Stimulated activated CD4-positive, alpha-beta T cell treated with anti-CD3 and anti-CD28 coated beads, Interleukin-4, amount 100 ng/mL, for 48 hours (primary cell): Measurements from ENCODE around the gene NABP1.
A peak's percentile ranks its signal among the peaks of the same experiment; 100 is the strongest.
"Not testable (repeated sequence)": the region's sequence is repeated elsewhere in the genome, so short reads cannot be mapped to it uniquely, and the experiment has no call there.

Experiments
- DNase-seq, 2 donors: peaks; one replicate each; pipeline ENCODE4 v3.0.0-alpha.2; 2020; ENCODE audit warnings: low read depth in 2 of 2

The NABP1 gene, protein sequence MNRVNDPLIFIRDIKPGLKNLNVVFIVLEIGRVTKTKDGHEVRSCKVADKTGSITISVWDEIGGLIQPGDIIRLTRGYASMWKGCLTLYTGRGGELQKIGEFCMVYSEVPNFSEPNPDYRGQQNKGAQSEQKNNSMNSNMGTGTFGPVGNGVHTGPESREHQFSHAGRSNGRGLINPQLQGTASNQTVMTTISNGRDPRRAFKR

DNA sequence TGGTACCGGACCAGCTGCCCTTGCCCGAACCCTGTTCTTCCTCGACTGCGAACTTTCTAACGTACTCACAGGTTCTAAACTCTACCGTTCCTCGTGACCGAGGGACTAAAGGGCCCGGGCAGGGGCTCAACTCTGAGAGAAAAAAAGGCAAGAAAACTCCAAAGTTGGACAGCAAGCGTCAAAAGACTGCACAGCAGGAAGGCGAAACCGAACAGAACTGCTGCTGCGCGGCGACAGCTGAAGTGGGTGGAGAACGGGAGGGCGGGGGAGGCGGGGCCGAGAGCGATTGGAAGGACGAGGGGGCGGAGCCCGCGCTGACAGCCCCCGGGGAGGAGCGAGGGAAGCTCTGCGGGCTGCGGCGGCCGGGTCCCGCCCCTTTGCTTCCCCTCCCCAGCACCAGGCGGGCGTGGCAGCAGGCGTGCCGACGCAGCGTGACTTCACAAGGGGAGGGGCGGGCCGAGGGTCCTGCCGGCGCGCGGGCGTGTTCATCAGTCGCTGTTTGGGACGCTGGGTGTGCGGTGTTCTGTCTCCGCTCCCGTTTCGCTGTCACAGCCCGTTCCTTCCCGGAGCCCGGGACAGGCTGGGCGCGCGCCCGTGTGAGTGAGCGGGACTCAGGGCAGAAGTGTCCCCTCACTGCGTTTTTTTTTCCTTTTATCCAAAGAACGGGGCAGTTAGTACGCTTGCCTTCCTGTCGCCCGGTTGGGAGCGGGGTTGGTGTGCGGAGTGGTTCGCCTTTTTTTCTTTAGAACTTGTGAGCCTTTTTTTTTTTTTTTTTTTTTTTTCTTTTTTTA, at the start of gene NABP1:
Gene NABP1, plus strand, starts transcription at position 491 of the 791 bp plus-strand sequence. CDS start 479 bp downstream, outside the sequence.
- DNase-seq: peak; percentile 98

DNA sequence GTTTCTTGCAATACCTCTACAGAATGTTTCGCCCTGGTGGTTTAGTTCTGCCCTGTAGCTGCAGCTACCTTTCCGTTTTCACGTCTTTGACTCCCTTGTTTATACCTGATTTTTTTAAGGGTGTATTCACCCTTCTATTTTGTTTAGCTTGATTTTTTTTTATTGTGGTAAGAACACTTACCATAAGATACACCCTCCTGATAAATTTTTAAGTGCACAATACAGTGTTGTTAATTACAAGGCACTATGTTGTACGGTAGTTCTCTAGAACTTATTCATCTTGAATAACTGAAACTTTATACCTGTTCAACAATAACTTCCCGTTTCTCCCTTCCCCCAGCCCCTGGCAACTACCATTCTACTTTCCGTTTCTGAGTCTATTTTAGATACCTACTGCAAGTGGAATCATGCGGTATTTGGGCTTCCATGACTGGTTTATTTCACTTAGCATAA, 48.9 kb upstream of the NABP1 start:
- no peak for DNase-seq

DNA sequence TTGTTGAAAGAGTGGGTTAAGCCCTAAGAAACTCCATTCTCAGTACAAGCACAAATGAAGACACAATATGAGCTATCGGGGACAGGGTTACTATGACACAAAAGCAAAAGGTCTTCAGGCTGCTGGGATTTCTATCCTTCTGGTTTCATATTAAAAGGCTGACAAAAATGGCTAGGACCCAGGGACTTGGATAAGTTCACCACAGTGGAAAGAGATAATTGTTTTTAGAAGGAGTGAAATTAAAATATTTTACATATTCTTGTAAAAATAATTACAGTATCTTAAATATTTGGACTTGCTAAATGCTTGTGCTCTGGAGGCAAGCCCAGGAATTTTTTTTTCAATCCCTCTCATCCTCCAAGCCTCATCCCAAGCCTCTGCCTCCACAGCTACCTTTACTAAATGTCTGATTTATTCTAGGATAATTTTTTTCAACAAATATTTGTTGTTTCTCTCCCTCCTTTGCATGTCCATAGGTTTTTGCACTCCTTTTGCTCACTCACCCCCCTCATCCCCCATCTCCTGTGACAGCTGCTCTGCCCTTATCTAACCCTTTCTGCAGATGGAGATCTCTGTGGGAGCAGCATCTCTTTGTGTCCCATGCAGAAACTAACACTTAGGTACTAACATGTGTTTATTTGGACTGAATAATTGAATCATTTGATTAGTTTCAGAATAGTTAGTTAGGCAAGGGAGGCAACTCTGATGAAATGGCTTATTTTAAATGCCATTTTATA, 47.8 kb upstream of the NABP1 start:
- DNase-seq: no peak

DNA sequence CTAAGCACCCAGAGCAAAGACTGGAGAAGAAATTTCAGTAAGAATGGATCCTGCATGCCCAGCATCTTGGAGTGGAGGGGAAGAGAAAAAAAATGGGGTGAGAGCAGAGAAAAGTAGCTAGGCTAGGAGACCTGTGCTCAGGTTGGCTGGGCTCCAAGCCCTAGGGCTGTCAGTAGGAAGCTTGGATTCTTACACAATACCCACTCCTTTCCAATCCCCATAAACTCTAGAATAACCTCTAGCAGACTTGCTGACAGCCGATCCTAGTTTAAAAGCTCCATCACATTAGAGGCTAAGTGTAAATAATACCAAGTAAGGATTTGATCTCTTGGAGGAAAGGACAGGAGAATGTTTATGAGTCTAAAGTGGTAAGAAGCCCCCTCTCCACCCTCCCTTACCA, 46.2 kb upstream of the NABP1 start:
- no peak for DNase-seq

DNA sequence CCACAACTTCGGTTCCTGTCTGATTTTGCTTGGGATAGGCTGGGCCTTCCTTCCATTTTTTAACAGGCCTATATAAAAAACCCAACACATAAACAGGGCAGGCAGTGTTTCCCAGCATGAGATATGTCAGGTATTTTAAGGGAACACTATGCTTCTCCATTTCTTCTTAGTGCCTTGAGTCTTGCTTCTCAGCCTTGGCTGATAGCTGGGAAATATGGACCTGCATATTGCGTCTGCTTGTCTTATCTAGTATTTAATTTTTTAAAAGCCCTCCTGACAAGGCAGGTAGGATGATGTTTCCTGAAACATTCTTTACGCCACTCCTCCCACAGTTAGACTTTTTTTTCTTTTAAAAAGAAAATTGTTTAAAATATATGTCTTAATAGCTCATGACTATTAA, 45.5 kb upstream of the NABP1 start:
- DNase-seq: no peak

- no peak for DNase-seq
Measured at GRCh38 chr2:191634791-191635190, 43.1 kb upstream of the NABP1 start.

GRCh38 chr2:191635333-191636234, 42.4 kb upstream of the NABP1 start:
- no peak for DNase-seq

GRCh38 chr2:191636235-191636543, 41.7 kb upstream of the NABP1 start:
- no peak for DNase-seq

GRCh38 chr2:191636586-191636985, 41.4 kb upstream of the NABP1 start:
- DNase-seq: no peak

DNA sequence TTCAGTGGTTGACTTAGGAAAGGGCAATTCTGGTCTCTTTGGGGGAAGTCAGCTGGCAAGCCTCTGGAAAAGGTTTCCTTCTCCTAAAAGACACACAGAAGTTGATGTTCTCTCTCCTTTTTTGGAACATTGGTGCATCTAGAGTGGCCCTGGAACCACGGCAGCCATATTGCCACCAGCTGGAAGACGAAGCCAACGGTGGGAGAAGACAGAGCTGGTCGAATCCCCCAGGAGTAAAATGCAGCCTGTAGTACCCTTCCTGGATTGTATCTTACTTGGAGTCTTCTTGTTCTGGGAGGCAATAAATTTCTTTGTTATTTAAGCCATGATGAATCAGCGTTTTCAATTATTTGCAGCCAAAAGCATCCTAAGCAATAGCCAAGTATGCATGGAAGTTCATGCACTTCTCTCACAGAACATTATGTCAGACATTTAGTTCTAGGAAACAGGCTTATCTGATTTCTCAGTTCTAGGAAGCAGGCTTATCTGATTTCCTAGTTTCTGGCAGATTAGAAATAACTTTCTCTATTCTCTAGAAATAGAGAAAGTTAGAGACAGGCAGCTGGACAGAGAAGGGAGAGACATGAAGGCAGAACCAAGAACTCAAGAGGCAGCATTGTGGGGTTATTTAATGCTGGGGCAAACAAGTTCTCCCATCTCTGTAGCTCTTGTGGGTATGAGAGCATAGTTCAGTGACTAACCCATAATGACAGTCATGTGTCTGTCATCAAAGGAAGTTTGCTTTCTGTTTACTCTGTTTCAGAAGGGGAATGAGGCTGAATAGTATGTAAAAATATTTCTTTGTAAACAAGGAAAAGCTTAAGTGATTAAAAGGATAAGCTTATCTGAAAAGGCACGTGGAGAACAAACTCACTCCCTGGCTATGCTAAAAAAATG, 40.5 kb upstream of the NABP1 start:
- DNase-seq: no peak

DNA sequence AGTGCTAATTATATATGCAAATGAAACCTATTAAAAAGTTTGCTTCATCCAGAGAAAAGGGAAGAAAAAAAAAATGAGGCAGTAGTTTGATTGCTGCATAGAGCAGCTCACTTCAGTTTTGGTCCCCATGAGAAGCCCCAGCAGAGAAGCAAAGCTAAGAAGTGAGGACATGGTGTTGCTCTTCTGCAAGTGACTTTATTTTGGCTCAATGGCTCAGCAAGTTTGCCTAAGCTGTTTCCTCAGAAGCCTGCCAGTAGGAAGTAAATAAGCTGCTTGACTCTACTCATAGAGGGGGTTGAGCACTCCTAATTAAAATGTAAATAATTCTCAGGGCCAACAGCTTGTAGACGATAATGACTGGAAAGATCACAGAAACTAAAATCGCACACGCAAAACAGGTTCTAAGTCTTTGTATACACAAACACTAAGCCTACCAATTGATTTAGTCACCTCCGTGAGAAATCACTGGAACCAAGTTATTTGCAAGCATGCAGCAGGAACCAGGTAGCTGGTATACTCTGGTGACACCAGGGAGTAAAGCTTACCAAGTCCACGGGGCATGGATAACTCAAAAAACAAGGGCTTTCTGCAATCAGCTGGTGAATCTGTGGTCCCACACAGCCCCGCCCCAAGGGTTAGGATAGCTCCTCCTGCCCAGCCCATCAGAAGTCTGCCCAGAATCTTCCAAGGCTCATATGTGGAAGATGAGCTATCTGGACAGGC, 39.7 kb upstream of the NABP1 start:
- no peak for DNase-seq

DNA sequence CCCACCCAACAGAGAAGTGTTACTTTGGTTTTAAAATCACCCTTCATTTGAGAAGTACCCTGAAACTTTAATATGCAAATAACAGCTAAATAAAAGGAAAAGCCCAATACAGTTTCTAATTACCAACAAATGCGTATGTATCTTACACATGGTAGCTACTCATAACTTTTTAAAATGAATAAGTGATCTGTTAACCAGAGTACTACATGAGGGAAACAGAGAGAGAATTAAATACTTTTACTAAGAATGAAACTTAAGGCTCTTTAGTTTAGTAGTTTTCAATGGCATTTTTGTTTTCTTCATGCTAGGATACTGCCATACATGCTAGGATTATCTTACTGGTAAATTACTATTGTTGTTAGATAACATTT, 39.1 kb upstream of the NABP1 start:
- no peak for DNase-seq

DNA sequence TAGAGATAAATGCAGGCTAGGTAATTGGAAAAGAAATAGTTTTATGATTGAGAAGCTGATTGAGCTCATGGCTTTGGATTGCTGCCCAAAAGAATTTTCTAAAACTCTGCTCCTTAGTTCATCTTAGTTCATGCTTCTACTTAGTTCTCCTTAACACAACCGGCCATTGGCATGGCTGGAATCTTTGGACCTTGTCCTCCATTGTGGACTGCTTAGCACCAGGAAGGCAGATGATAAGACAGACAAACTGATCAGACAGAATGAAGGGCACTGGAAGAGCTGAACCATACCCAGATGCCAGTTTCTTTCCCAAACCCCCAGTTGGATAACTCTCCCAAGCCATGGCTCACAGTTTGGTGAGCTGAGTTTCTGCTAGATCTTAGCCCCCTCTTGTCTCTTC, 36.3 kb upstream of the NABP1 start:
- no peak for DNase-seq

GRCh38 chr2:191642541-191642940, 35.4 kb upstream of the NABP1 start:
- DNase-seq: no peak

DNA sequence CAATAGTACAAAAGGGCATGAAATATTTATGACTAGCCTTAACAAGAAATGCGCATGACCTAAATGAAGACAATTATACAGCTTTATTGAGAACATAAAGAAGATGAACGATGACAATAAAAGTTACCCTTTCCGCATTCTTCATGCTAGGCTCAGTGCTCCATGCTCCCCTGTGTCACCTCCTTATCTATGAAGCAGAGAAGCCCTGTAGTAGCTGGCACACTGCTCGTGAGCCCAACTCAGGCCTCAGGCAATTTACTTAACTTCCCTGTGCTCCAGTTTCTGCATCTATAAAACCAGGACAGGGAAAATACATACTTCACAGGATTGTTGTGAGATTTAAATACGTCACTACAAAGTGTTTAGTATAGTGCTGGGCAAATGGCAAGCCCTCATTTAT, 34.5 kb upstream of the NABP1 start:
- no peak for DNase-seq

DNA sequence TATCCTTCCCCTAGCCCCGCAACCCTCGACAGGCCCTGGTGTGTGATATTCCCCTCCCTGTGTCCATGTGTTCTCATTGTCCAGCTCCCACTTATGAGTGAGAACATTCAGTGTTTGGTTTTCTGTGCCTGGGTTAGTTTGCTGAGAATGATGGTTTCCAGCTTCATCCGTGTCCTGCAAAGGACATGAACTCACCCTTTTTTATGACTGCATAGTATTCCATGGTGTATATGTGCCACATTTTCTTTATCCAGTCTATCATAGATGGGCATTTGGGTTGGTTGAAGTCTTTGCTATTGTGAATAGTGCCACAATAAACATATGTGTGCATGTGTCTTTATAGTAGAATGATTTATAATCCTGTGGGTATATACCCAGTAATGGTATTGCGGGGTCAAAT, 33.3 kb upstream of the NABP1 start:
- not testable (repeated sequence) for DNase-seq

DNA sequence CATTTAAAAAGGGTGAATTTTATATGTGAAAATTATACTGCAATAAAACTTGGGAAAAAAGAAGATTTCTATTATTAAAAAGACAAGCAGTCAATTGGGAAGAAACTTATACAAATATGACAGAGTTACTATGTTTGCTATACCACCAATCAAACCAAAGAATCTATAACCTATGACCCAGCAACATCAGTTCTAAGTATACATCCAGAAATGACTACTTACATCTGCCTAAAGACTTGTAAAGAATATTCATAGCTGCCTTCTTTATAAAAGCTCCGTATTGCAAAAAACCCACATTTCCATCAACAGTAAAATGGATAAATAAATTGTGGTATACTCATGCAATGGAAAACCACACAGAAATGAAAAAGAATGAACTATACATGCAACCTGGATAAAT, 32.9 kb upstream of the NABP1 start:
- DNase-seq: no peak

DNA sequence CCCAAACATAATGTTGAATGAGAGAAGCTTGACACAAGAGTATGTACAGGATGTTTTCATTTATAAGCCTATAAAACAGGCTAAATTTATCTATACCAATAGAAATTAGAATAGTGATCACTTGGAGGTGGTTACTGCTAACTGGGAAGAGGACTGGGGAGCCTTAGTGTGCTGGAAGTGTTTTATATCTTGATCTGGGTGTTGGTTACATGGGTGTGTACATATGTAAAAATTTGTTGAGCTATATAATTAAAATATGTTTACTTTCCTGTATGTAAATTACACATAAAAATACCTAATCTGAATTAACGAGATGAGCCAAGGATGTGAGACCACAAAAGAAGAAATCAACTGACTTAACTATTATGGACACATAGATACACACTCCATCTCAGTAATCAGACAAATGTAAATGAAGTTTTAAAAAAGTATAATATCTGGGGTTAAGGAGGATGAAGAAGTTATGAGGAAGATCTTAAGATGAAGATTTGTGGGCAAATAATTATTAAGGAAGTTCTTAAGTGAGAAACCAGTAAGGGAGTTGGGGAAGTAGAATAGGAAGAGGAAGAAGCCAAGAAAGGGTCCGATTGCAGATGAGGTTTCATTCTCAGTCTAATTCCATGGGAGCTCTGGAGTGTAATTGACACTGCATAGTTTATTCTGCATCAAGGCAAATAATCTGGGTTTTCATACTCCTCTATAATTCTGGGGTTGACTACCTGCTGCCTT, 32.3 kb upstream of the NABP1 start:
- DNase-seq: no peak

- DNase-seq: no peak
Measured at GRCh38 chr2:191646163-191646902, 31.6 kb upstream of the NABP1 start.
